SK-N-SH treated with all-trans-retinoic acid at 6 μM for 48 hours (cell line): ENCODE measurements around the gene PIP5K1C.

Source experiments
- ARNTL ChIP-seq: fragments of 450-650 bp; formaldehyde crosslinking; IDR thresholded peaks from 2 replicates; pipeline ENCODE4 v1.5.0; 2020; ENCODE audit warnings: low read depth, mild to moderate bottlenecking, moderate library complexity, borderline replicate concordance
- CSDC2 ChIP-seq: fragments of 250-450 bp; sonication (Bioruptor Pico); IDR thresholded peaks from 2 replicates; pipeline ENCODE4 v1.5.0; 2020; ENCODE audit warnings: mild to moderate bottlenecking, moderate library complexity
- ESRRG ChIP-seq: fragments of 250-450 bp; sonication (Bioruptor Pico); IDR thresholded peaks from 2 replicates; pipeline ENCODE4 v1.6.1; 2021; ENCODE audit warnings: mild to moderate bottlenecking
- ISL1 ChIP-seq: fragments of 250-450 bp; sonication (Bioruptor Pico); IDR thresholded peaks from 2 replicates; pipeline ENCODE4 v2.1.2; 2022; ENCODE audit warnings: mild to moderate bottlenecking, moderate library complexity
- RARB ChIP-seq: fragments of 250-450 bp; sonication (Bioruptor Pico); IDR thresholded peaks from 2 replicates; pipeline ENCODE4 v1.8.0; 2021; ENCODE audit warnings: mild to moderate bottlenecking, moderate library complexity
- TCF4 ChIP-seq: fragments of 250-450 bp; sonication (Bioruptor Pico); IDR thresholded peaks from 2 replicates; pipeline ENCODE4 v1.8.0; 2021; ENCODE audit warnings: mild to moderate bottlenecking, moderate library complexity, borderline replicate concordance
- ZFP3 ChIP-seq: fragments of 250-450 bp; sonication (Bioruptor Pico); IDR thresholded peaks from 2 replicates; pipeline ENCODE4 v1.5.0; 2020; ENCODE audit warnings: mild to moderate bottlenecking, moderate library complexity
- ZFP30 ChIP-seq: fragments of 450-650 bp; formaldehyde crosslinking; IDR thresholded peaks from 2 replicates; pipeline ENCODE4 v1.5.0; 2022; ENCODE audit warnings: mild to moderate bottlenecking, moderate library complexity
- ZNF8 ChIP-seq: fragments of 450-650 bp; formaldehyde crosslinking; IDR thresholded peaks from 2 replicates; pipeline ENCODE4 v1.5.0; 2020; ENCODE audit warnings: mild to moderate bottlenecking, moderate library complexity
- TF ChIP-seq, protein P1 (sequence below): fragments of 250-450 bp; sonication (Bioruptor Pico); IDR thresholded peaks from 2 replicates; pipeline ENCODE4 v1.5.1; 2020; ENCODE audit warnings: low read depth, mild to moderate bottlenecking, moderate library complexity
- TF ChIP-seq, protein P2 (sequence below): fragments of 250-450 bp; sonication (Bioruptor Pico); IDR thresholded peaks from 2 replicates; pipeline ENCODE4 v1.8.0; 2020; ENCODE audit warnings: mild to moderate bottlenecking, moderate library complexity, borderline replicate concordance
- TF ChIP-seq, protein P3 (sequence below): fragments of 250-450 bp; sonication (Bioruptor Pico); IDR thresholded peaks from 2 replicates; pipeline ENCODE4 v1.8.0; 2021; ENCODE audit warnings: low read depth, mild to moderate bottlenecking, moderate library complexity, borderline replicate concordance

DNA sequence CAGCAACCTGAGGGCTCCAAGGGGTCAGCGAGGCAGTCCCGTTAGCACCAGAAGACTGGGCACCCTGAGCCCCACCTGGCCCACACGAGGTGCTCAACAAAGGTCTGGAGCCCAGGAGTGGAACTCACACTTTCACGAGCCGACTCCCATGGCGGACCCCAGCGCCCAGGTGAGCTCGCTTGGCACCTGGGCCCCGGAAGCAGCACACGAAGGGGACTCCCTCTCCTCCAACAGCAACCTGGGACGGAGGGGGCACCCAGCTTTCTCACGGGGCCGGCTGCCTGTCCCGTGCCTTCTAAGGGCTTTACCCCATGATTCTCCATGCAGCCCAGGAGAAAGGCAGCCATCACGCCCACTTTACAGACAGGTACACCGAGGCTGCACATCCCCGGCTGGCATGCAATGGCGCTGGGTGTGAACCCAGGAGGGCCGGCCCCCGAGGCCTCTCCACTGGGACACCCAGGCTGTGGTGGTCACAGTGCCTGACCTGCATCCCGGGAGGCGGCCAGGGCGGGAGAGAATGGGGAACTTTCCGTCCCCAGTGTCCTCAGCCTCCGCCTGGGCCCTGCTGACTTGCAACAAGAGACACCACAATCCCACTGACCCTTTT lies 5.0 kb downstream of the PIP5K1C start:
- TF ChIP-seq ZNF8 (CRISPR knock-in tag) (no peak), RARB (no peak), ESRRG (no peak), TCF4 (CRISPR knock-in tag) (no peak), ZFP3 (CRISPR knock-in tag) (no peak), ZFP30 (CRISPR knock-in tag) (no peak), ISL1 (CRISPR knock-in tag) (no peak), ARNTL (CRISPR knock-in tag) (no peak), CSDC2 (CRISPR knock-in tag) (no peak)
- TF ChIP-seq, protein P1, sequence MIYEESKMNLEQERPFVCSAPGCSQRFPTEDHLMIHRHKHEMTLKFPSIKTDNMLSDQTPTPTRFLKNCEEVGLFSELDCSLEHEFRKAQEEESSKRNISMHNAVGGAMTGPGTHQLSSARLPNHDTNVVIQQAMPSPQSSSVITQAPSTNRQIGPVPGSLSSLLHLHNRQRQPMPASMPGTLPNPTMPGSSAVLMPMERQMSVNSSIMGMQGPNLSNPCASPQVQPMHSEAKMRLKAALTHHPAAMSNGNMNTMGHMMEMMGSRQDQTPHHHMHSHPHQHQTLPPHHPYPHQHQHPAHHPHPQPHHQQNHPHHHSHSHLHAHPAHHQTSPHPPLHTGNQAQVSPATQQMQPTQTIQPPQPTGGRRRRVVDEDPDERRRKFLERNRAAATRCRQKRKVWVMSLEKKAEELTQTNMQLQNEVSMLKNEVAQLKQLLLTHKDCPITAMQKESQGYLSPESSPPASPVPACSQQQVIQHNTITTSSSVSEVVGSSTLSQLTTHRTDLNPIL (CRISPR knock-in tag): no peak
- TF ChIP-seq, protein P2, sequence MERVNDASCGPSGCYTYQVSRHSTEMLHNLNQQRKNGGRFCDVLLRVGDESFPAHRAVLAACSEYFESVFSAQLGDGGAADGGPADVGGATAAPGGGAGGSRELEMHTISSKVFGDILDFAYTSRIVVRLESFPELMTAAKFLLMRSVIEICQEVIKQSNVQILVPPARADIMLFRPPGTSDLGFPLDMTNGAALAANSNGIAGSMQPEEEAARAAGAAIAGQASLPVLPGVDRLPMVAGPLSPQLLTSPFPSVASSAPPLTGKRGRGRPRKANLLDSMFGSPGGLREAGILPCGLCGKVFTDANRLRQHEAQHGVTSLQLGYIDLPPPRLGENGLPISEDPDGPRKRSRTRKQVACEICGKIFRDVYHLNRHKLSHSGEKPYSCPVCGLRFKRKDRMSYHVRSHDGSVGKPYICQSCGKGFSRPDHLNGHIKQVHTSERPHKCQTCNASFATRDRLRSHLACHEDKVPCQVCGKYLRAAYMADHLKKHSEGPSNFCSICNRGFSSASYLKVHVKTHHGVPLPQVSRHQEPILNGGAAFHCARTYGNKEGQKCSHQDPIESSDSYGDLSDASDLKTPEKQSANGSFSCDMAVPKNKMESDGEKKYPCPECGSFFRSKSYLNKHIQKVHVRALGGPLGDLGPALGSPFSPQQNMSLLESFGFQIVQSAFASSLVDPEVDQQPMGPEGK (CRISPR knock-in tag): no peak
- TF ChIP-seq, protein P3, sequence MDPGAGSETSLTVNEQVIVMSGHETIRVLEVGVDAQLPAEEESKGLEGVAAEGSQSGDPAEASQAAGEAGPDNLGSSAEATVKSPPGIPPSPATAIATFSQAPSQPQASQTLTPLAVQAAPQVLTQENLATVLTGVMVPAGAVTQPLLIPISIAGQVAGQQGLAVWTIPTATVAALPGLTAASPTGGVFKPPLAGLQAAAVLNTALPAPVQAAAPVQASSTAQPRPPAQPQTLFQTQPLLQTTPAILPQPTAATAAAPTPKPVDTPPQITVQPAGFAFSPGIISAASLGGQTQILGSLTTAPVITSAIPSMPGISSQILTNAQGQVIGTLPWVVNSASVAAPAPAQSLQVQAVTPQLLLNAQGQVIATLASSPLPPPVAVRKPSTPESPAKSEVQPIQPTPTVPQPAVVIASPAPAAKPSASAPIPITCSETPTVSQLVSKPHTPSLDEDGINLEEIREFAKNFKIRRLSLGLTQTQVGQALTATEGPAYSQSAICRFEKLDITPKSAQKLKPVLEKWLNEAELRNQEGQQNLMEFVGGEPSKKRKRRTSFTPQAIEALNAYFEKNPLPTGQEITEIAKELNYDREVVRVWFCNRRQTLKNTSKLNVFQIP (CRISPR knock-in tag): no peak
